Activated CD4-positive, alpha-beta T cell treated with anti-CD3 and anti-CD28 coated beads for 48 hours (primary cell): Measurements from ENCODE around the gene LCMT2.

ENCODE experiments used
- DNase-seq: peaks from one replicate; pipeline ENCODE4 v3.0.0-alpha.2; 2020

LCMT2 gene

GRCh38 chr15:43329960-43330779, at the start of gene LCMT2:
LCMT2 (minus strand) TSS chr15:43330573; CDS start chr15:43330489, 84 bp downstream.
- DNase-seq = peak; percentile 92

GRCh38 chr15:43378601-43379000, 48.2 kb upstream of the LCMT2 start:
- no peak for DNase-seq

- peak; percentile 50 for DNase-seq
These were observed 45.8 kb upstream of the LCMT2 start for GRCh38 chr15:43376017-43376705.

- peak; percentile 87 for DNase-seq
These were observed 40.9 kb upstream of the LCMT2 start, which contains the start of the genes TUBGCP4 and ZSCAN29 for GRCh38 chr15:43370975-43371974. TUBGCP4 (plus strand) TSS chr15:43371101; CDS start chr15:43371355, 254 bp downstream. ZSCAN29 (minus strand) TSS chr15:43371043; CDS start chr15:43369913, 1,130 bp downstream.

GRCh38 chr15:43370310-43370974, 40.1 kb upstream of the LCMT2 start:
- no peak for DNase-seq

- DNase-seq = no peak
These were observed 31.0 kb upstream of the LCMT2 start for GRCh38 chr15:43361313-43361903.

GRCh38 chr15:43360821-43361220, 30.4 kb upstream of the LCMT2 start:
- no peak for DNase-seq

GRCh38 chr15:43352693-43353382, 22.5 kb upstream of the LCMT2 start:
- DNase-seq = no peak

- no peak for DNase-seq
These were observed 16.7 kb upstream of the LCMT2 start for GRCh38 chr15:43347114-43347513.

- DNase-seq = no peak
These were observed 15.9 kb upstream of the LCMT2 start for GRCh38 chr15:43346305-43346704.

- no peak for DNase-seq
These were observed 361 bp upstream of the LCMT2 start for GRCh38 chr15:43330780-43331087.

- peak; percentile 5 for DNase-seq
These were observed 985 bp downstream of the LCMT2 start for GRCh38 chr15:43329217-43329959.

- DNase-seq = no peak
These were observed 5.2 kb downstream of the LCMT2 start for GRCh38 chr15:43325039-43325684.

GRCh38 chr15:43318990-43319771, 11.2 kb downstream of the LCMT2 start:
- no peak for DNase-seq

- DNase-seq = no peak
These were observed 12.7 kb downstream of the LCMT2 start for GRCh38 chr15:43317566-43318184.

GRCh38 chr15:43316971-43317346, 13.4 kb downstream of the LCMT2 start:
- no peak for DNase-seq

- DNase-seq = no peak
These were observed 14.1 kb downstream of the LCMT2 start for GRCh38 chr15:43316016-43316970.

- no peak for DNase-seq
These were observed 16.2 kb downstream of the LCMT2 start for GRCh38 chr15:43314171-43314570.
